Measurements from ENCODE around the gene PXMP4.

Gene PXMP4

GRCh38 chr20:33658510-33658909 lies 61.6 kb downstream of the PXMP4 start:
- DNase-seq (ENCODE audit: low read depth) = no peak
- no peak overlapping the region for H3K4me3 ChIP-seq (ENCODE audit: low read depth, low read length)

GRCh38 chr20:33657704-33658095 lies 62.4 kb downstream of the PXMP4 start:
- TF ChIP-seq CTCF (conservative IDR thresholded peaks at IDR 0.05; ENCODE audit: low read depth, low read length) = no peak

More at GRCh38 chr20:33658510-33658909, 61.6 kb downstream of the PXMP4 start:
- no peak for TF ChIP-seq CTCF (conservative IDR thresholded peaks at IDR 0.05; ENCODE audit: low read depth, low read length)

GRCh38 chr20:33656783-33657703 lies 63.1 kb downstream of the PXMP4 start:
- no peak for DNase-seq (ENCODE audit: low read depth)
- no peak for TF ChIP-seq CTCF (conservative IDR thresholded peaks at IDR 0.05; ENCODE audit: low read depth, low read length)
- H3K4me3 ChIP-seq (ENCODE audit: low read depth, low read length) = no peak overlapping the region

More at GRCh38 chr20:33657704-33658095, 62.4 kb downstream of the PXMP4 start:
- no peak overlapping the region for H3K4me3 ChIP-seq (ENCODE audit: low read depth, low read length)
- no peak for DNase-seq (ENCODE audit: low read depth)

GRCh38 chr20:33656010-33656782 lies 63.9 kb downstream of the PXMP4 start:
- no peak for TF ChIP-seq CTCF (conservative IDR thresholded peaks at IDR 0.05; ENCODE audit: low read depth, low read length)
- no peak for DNase-seq (ENCODE audit: low read depth)
- no peak overlapping the region for H3K4me3 ChIP-seq (ENCODE audit: low read depth, low read length)

DNA sequence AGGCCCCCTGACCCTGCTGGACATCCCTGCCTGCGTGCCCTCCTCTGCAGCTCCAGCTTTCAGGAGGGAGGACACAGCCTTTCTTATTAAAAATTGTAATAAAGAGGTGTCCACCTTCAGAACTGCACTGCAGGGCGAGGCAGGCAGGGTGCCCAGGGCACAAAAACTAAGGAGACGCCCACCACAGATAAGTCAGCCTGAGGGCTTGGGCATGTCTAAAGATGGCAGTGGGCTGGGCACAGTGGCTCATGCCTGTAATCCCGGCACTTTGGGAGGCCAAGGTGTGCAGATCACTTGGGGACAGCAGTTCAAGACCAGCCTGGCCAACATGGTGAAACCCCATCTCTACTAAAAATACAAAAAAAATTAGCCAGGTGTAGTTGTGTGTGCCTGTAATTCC lies 64.9 kb downstream of the PXMP4 start:
- H3K4me3 ChIP-seq (ENCODE audit: low read depth, low read length) = no peak overlapping the region
- no peak for TF ChIP-seq CTCF (conservative IDR thresholded peaks at IDR 0.05; ENCODE audit: low read depth, low read length)

DNA sequence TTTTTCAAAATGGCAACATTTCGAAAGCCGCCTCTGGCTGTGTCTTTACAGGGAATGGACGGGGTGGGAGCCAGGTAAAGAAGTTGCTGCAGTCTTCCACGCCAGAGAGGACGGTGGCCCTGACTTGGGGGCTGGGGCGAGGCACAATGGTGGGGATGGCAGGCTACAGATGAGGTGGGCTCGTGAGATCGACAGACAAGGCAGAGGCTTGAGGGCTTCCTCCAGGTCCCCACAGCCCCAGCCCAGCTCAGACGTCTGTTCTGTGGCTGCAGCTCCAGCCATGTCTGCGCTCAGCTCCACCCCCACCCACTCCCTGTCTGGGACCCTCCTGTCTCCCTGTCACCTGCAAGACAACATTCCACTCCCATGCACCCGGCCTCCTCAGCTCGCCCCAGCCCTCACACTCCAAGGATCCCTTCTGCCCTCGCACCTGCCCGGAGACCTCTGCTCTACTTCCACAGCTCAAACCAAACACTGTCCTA lies 65.4 kb downstream of the PXMP4 start:
- no peak overlapping the region for H3K4me3 ChIP-seq (ENCODE audit: low read depth, low read length)
- no peak for TF ChIP-seq CTCF (conservative IDR thresholded peaks at IDR 0.05; ENCODE audit: low read depth, low read length)
- DNase-seq (ENCODE audit: low read depth) = no peak

More for the DNA sequence above, 64.9 kb downstream of the PXMP4 start:
- no peak for DNase-seq (ENCODE audit: low read depth)

All from choroid plexus epithelial cell (primary cell).